Progenitor cell of endocrine pancreas (in vitro differentiated cells): ENCODE measurements around the gene TSPAN8. TPM values are rescaled to one million over a fixed set of nuclear protein-coding genes. Genes with fewer than 3 reads are reported as not detected.

ENCODE experiments used
- DNase-seq: peaks from one replicate; pipeline ENCODE4 v3.0.0; 2021; ENCODE audit warnings: low spot score; ENCODE audit not compliant: unreplicated experiment
- H3K27ac Mint-ChIP-seq: 2 replicates; pipeline ENCODE4 v1.8.0; 2021; ENCODE audit warnings: mild to moderate bottlenecking, moderate library complexity, mixed read lengths
- H3K27me3 Mint-ChIP-seq: 2 replicates; pipeline ENCODE4 v1.8.0; 2021; ENCODE audit warnings: mixed read lengths
- H3K36me3 Mint-ChIP-seq: 2 replicates; pipeline ENCODE4 v1.8.0; 2022; ENCODE audit warnings: mixed read lengths; ENCODE audit not compliant: insufficient read depth
- H3K4me1 Mint-ChIP-seq: 2 replicates; pipeline ENCODE4 v1.8.0; 2021; ENCODE audit warnings: low read depth, mixed read lengths
- H3K4me3 Mint-ChIP-seq: 2 replicates; pipeline ENCODE4 v1.8.0; 2021; ENCODE audit warnings: low read depth, mild to moderate bottlenecking, moderate library complexity, mixed read lengths
- H3K9me3 Mint-ChIP-seq: 2 replicates; pipeline ENCODE4 v1.8.0; 2021; ENCODE audit warnings: low read depth, mixed read lengths
- total RNA-seq: library from RNA; stranded (reverse); gene quantifications from 2 replicates; pipeline ENCODE4 v1.2.1, GENCODE V29; 2021
- TF ChIP-seq, protein P1 (sequence below): fragments of 200-600 bp; sonication (generic); IDR thresholded peaks from one replicate; pipeline ENCODE4 v1.5.0; 2021; ENCODE audit warnings: antibody characterized with exemption, mild to moderate bottlenecking; ENCODE audit not compliant: unreplicated experiment

TSPAN8 gene
- total RNA-seq, 1 donor from 2014 or later: 1.0 TPM

DNA sequence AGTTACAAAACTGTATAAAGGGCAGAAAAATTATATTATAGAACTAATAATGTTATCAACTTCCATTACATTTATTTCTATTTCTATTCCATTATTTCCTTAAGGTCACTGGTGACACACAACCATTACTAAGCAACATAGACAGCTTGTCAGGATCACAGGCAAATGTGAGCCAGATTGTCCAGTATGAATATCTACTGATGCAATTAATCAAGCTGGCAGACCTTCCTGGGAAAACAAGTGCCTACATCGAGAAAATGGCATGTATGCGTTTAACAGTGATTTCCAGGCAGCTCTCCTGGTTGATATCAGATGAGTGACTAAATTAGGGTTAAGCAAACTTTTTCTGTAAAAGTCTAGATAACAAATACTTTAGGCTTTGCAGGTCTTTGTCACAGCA, 36.9 kb upstream of the TSPAN8 start:
- H3K27ac Mint-ChIP-seq: no peak overlapping the region
- peaks cover 2% of the 10 kb centered on the region for H3K36me3 Mint-ChIP-seq
- no peaks in the 10 kb centered on the region for H3K9me3 Mint-ChIP-seq
- H3K27me3 Mint-ChIP-seq: no peaks in the 10 kb centered on the region
- TF ChIP-seq, protein P1, sequence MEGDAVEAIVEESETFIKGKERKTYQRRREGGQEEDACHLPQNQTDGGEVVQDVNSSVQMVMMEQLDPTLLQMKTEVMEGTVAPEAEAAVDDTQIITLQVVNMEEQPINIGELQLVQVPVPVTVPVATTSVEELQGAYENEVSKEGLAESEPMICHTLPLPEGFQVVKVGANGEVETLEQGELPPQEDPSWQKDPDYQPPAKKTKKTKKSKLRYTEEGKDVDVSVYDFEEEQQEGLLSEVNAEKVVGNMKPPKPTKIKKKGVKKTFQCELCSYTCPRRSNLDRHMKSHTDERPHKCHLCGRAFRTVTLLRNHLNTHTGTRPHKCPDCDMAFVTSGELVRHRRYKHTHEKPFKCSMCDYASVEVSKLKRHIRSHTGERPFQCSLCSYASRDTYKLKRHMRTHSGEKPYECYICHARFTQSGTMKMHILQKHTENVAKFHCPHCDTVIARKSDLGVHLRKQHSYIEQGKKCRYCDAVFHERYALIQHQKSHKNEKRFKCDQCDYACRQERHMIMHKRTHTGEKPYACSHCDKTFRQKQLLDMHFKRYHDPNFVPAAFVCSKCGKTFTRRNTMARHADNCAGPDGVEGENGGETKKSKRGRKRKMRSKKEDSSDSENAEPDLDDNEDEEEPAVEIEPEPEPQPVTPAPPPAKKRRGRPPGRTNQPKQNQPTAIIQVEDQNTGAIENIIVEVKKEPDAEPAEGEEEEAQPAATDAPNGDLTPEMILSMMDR: no peak
- H3K4me1 Mint-ChIP-seq: peaks cover 32% of the 10 kb centered on the region
- no peak overlapping the region for H3K4me3 Mint-ChIP-seq
- no peak for DNase-seq

DNA sequence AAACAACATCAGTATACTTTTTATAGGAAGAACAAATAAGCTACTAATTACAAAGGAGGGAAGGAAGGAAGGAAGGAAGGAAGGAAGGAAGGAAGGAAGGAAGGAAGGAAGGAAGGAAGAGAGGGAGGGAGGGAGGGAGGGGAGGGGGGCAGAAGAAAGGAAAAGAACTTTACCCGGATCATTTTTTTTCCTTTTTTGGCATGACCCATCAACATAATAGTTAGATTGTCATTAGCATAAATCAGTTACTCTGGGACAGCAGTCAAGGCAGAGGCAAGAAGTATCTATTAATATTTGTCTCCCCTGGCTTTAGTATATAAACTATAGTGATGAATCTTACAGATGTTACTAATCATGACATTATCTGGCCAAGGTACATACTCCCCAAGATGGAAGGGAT, 35.2 kb upstream of the TSPAN8 start:
- Mint-ChIP-seq H3K36me3 (peaks cover 2% of the 10 kb centered on the region), H3K27me3 (no peaks in the 10 kb centered on the region), H3K27ac (no peak overlapping the region), H3K4me3 (no peak overlapping the region), H3K4me1 (peaks cover 22% of the 10 kb centered on the region), H3K9me3 (peaks cover 2% of the 10 kb centered on the region)
- TF ChIP-seq, protein P1: no peak
- no peak for DNase-seq

DNA sequence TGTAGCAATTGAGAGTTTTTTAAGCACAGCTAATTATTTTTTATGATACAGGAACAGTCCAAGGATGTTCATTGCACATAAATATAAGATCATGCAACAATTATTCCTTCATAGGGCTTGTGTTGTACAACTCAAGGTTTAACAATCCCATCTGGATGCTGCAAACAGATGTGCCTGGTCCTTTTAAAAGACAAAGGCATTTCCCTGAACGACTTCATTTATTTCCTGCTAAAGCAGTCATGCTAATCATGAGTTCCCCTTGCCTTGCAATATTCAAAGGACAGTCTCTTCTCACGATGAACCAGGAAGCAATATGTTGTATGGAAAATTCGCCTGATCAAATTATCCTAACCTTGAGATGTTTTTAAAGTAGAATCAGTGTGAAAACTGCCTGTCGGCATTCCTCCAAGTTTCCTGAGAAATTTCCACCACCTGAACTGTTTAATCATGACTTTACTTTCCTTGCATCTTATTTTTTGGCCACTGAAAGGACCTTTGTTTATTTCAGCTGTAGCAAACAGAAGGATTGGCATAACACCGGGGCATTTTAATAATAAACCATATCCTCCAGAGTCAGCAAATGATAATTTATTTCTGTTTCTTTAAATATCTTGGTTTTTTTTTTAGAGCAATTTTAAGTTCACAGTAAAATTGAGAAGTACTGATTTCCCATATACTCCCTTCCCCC, 33.9 kb upstream of the TSPAN8 start:
- Mint-ChIP-seq H3K4me1 (peaks cover 22% of the 10 kb centered on the region), H3K4me3 (no peak overlapping the region), H3K36me3 (no peaks in the 10 kb centered on the region)

DNA sequence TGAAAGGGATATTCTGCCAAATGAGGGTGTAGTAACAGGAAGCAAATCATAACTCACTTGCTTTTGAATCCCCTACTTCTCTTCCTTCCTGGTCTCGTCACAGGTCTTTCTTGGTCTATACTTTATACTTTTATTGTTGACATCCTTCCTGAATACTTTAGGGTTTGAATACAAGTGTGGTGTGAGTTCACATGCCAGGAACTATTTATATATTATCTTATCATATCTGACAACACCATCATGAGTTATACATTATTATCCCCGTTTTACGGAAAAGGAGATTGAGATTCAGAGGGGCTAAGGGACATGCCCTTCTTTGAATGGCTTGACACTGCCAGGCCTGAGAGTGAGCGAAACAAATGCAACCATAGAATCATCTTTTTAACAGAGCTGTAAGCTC, 33.0 kb upstream of the TSPAN8 start:
- no peak overlapping the region for H3K27ac Mint-ChIP-seq
- peaks cover 7% of the 10 kb centered on the region for H3K9me3 Mint-ChIP-seq
- no peaks in the 10 kb centered on the region for H3K36me3 Mint-ChIP-seq
- no peak for DNase-seq
- H3K4me1 Mint-ChIP-seq: peaks cover 21% of the 10 kb centered on the region
- TF ChIP-seq, protein P1: no peak
- H3K27me3 Mint-ChIP-seq: no peaks in the 10 kb centered on the region
- H3K4me3 Mint-ChIP-seq: no peak overlapping the region

More for the DNA sequence above, 33.9 kb upstream of the TSPAN8 start:
- no peak overlapping the region for H3K27ac Mint-ChIP-seq
- TF ChIP-seq, protein P1: no peak
- H3K27me3 Mint-ChIP-seq: no peaks in the 10 kb centered on the region
- H3K9me3 Mint-ChIP-seq: peaks cover 4% of the 10 kb centered on the region
- no peak for DNase-seq

DNA sequence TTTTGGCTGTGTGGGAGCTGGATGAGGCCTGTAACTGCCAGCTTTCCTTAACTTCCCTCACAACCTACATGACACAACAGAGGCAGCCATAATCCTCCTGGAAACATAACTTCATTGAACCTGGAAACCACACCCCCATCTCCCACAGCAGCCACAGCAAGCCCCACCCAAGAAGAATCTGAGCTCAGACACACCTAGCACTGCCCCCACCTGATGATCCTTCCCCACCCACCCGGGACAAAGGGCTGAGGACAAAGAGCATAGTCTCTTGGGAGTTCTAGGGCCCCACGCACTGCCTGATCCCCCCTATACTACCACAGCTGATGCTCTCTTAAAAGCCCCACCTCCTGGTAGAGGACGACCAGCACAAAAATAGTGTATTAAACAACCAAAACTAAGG, 29.6 kb upstream of the TSPAN8 start:
- Mint-ChIP-seq H3K27ac (no peak overlapping the region), H3K36me3 (no peaks in the 10 kb centered on the region), H3K4me3 (no peak overlapping the region), H3K4me1 (peaks cover under 1% of the 10 kb centered on the region), H3K9me3 (peaks cover 7% of the 10 kb centered on the region), H3K27me3 (no peaks in the 10 kb centered on the region)
- no peak for DNase-seq
- TF ChIP-seq, protein P1: no peak
